ENCODE data around the gene SLC25A12. TPM values are rescaled to one million over a fixed set of nuclear protein-coding genes. Genes with fewer than 3 reads are reported as not detected.

The SLC25A12 gene
- total and polyA plus RNA-seq, 9 of the 15 experiments (the other 6 are each of a cell fraction or from before 2014, with no cell fraction given): 13.5 to 36.5 (median 21.7) TPM

- TF ChIP-seq ZNF277 (CRISPR knock-in tag; IDR thresholded peaks at IDR 0.05; ENCODE audit: borderline replicate concordance): no peak
- TF ChIP-seq HMGN3 (IDR thresholded peaks at IDR 0.05; ENCODE audit: borderline replicate concordance, extremely low read depth, insufficient read length, low read depth, low read length): peak; percentile 73
- TF ChIP-seq RCOR1 (IDR thresholded peaks at IDR 0.05; ENCODE audit: borderline replicate concordance in 1 of 2, low read depth in 2 of 2, low read length in 2 of 2): no peak; a peak in 1 of 4 replicates
- TF ChIP-seq, protein P1, sequence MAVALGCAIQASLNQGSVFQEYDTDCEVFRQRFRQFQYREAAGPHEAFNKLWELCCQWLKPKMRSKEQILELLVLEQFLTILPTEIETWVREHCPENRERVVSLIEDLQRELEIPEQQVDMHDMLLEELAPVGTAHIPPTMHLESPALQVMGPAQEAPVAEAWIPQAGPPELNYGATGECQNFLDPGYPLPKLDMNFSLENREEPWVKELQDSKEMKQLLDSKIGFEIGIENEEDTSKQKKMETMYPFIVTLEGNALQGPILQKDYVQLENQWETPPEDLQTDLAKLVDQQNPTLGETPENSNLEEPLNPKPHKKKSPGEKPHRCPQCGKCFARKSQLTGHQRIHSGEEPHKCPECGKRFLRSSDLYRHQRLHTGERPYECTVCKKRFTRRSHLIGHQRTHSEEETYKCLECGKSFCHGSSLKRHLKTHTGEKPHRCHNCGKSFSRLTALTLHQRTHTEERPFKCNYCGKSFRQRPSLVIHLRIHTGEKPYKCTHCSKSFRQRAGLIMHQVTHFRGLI (CRISPR knock-in tag; IDR thresholded peaks at IDR 0.05): no peak
- TF ChIP-seq CTBP1 (IDR thresholded peaks at IDR 0.05; ENCODE audit: borderline replicate concordance): peak; percentile 53; the same call in 1 of the 2 replicates
- TF ChIP-seq TSHZ1 (CRISPR knock-in tag; IDR thresholded peaks at IDR 0.05): no peak
- no peak for TF ChIP-seq MEF2D (tag; conservative IDR thresholded peaks at IDR 0.05; ENCODE audit: low read depth)
- 0 out of 2 replicates have a peak, but pooled peaks have one; percentile 23 for TF ChIP-seq SMARCA4 (IDR thresholded peaks at IDR 0.05)
- peak; percentile 80 for TF ChIP-seq ESRRA (IDR thresholded peaks at IDR 0.05; ENCODE audit: borderline replicate concordance, low read depth)
- TF ChIP-seq, protein P2, sequence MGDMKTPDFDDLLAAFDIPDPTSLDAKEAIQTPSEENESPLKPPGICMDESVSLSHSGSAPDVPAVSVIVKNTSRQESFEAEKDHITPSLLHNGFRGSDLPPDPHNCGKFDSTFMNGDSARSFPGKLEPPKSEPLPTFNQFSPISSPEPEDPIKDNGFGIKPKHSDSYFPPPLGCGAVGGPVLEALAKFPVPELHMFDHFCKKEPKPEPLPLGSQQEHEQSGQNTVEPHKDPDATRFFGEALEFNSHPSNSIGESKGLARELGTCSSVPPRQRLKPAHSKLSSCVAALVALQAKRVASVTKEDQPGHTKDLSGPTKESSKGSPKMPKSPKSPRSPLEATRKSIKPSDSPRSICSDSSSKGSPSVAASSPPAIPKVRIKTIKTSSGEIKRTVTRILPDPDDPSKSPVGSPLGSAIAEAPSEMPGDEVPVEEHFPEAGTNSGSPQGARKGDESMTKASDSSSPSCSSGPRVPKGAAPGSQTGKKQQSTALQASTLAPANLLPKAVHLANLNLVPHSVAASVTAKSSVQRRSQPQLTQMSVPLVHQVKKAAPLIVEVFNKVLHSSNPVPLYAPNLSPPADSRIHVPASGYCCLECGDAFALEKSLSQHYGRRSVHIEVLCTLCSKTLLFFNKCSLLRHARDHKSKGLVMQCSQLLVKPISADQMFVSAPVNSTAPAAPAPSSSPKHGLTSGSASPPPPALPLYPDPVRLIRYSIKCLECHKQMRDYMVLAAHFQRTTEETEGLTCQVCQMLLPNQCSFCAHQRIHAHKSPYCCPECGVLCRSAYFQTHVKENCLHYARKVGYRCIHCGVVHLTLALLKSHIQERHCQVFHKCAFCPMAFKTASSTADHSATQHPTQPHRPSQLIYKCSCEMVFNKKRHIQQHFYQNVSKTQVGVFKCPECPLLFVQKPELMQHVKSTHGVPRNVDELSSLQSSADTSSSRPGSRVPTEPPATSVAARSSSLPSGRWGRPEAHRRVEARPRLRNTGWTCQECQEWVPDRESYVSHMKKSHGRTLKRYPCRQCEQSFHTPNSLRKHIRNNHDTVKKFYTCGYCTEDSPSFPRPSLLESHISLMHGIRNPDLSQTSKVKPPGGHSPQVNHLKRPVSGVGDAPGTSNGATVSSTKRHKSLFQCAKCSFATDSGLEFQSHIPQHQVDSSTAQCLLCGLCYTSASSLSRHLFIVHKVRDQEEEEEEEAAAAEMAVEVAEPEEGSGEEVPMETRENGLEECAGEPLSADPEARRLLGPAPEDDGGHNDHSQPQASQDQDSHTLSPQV (IDR thresholded peaks at IDR 0.05): no peak
- TF ChIP-seq NR1H2 (CRISPR knock-in tag; IDR thresholded peaks at IDR 0.05): 0 out of 2 replicates have a peak, but pooled peaks have one; percentile 14
- no peak for TF ChIP-seq TRIM28 (IDR thresholded peaks at IDR 0.05)
- TF ChIP-seq RFX7 (CRISPR knock-in tag; IDR thresholded peaks at IDR 0.05): no peak
- TF ChIP-seq U2AF2 (optimal IDR thresholded peaks at IDR 0.05; ENCODE audit: low read depth, low read length): no peak
- TF ChIP-seq ZC3H11A (IDR thresholded peaks at IDR 0.05; ENCODE audit: low read depth, low read length): peak; percentile 68; the same call in 1 of the 2 replicates
- peak; percentile 23; the same call in 1 of the 2 replicates for TF ChIP-seq MIER1 (IDR thresholded peaks at IDR 0.05; ENCODE audit: low read depth)
- TF ChIP-seq ELF2 (CRISPR knock-in tag; IDR thresholded peaks at IDR 0.05): 0 out of 2 replicates have a peak, but pooled peaks have one; percentile 10
Measured at GRCh38 chr2:171922230-171923022, 28.4 kb upstream of the SLC25A12 start, which contains the start of gene HAT1 (continued).

Measured in K562 (cell line).